Limb (tissue), 2 donors: Measurements from ENCODE around the gene OIT3.

Experiments used
- DNase-seq, 2 donors: peaks; one replicate each; pipeline ENCODE4 v3.0.0-alpha.2; 2016; ENCODE audit errors: extremely low spot score in 2 of 2

Gene OIT3

DNA sequence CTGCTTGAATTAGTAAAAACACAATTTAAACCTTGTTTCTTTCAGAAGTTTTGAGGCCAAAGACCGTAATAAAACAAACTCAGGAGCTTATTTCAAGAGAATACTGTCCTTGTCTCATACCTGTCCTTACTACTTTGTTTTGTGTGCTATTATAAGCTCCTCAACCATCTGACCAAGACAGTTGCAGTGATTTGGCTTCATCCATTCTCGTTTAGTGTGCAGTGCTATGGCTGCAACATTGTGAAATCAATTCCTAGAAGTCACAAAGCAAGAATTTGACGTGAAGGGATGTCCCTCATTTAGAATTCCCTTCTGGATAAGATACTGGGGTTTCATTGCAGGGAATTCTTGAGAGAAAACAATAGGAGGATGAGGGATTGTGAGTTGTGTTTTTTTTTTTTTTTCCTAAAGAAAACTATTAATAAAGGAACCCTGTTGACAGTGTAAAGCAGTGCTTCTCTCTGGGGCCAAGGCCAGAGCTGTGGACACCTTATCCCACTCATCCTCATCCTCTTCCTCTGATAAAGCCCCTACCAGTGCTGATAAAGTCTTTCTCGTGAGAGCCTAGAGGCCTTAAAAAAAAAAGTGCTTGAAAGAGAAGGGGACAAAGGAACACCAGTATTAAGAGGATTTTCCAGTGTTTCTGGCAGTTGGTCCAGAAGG lies at the start of gene OIT3:
Gene OIT3, plus strand, starts transcription at position 604 of the 663 bp plus-strand sequence. CDS start 60 bp downstream, outside the sequence.
- DNase-seq, result no peak

DNA sequence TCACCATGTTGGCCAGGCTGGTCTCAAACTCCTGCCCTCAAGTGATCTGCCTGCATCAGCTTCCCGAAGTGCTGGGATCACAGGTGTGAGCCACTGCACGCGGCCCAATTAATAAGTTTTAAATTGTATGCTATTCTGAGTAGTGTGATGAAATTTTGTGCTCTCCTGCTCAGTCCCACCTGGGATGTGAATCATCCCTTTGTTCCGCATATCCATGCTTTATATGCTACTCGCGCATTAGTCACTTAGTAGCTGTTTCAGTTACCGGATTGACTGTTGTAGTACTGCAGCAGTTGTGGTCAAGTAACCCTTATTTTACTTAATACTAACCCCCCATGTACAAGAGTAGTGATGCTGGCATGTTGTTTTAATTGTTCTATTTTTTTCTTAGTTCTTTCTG lies 47.3 kb upstream of the OIT3 start:
- no peak for DNase-seq

DNA sequence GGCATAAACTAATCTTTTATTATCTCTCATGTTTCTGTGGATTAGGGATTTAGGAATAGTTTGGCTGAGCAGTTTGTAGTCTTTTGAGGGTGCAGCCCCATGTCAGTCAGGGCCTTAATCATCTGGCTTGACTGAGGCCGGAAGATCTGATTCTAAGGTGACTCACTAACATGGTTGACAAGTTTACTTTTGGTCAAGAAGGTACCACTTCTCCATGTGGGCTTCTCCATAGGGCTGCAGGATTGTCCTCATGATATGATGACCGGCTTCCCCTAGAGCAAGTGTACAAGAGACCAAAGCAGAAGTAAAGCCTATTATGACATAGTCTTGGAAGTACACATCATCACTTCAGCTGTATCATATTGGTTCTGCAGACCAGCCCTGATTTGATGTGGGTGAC lies 45.9 kb upstream of the OIT3 start:
- no peak for DNase-seq

GRCh38 chr10:72850861-72851260 lies 42.7 kb upstream of the OIT3 start:
- no peak for DNase-seq

DNA sequence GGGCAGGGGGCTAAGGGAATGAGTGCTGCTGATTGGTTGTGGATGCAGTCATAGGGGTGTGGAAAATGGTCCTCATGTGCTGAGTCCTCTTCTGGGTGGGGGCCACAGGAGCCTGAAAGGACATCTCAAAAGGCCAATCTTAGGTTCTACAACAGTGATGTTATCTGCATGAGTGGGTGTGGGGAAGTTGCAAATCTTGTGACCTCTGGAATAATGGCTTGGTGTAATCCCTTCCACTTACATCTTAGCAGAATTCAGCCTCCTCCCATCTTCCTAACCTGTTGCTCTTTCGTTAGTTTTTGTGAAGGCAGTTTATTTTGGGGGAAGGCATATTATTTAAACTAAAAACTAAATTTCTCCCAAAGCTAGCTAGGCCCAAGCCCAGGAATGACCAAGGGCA lies 42.0 kb upstream of the OIT3 start:
- no peak for DNase-seq

DNA sequence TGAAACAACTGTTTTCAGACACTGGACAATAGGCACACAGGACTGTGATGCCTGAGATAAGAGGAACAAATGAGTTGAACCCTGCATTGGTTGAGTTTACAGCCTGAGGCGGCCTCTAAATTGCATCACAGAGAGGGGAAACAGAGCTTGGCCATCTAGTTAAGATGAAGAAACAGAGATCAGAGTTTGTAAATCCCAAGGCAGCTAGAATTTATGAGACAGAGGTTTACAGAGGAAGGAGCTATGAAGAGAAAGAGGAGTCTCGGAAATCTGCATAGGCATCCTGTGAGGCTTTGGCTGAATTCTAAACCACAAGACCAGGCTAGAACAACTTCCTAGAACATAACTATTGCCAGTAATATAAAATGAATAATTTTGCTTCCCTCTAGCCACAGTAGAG lies 41.0 kb upstream of the OIT3 start:
- no peak for DNase-seq

DNA sequence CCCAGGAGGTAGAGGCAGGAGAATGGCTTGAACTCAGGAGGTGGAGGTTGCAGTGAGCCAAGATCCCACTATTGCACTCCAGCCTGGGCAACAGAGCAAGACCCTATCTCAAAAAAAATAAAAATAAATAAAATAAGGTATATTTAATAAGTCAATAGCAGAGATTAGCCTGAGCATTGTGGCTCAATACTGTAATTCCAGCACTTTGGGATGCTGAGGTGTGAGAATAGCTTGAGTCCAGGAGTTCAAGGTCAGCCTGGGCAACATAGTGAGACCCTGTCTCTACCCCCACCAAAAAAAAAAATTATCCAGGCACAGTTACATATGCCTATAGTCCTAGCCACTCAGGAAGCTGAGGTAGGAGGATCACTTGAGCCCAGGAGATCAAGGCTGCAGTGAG lies 38.4 kb upstream of the OIT3 start:
- no peak for DNase-seq

DNA sequence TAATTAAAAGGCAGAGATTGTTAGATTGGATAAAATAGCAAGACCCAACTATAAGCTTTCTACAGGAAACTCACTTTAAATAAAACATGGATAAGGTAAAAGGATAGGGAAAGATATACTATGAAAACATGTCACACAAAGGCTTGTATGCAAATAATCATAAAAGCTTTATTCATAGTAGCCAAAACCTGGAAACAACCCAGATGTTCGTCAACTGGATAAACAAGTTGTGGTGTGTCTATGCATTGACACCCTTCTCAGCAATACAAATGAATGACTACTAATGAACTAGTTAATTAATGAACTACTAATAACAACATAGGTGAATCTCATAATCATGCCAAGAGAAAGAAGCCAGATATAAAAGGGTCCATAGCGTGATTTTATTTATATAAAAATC lies 37.7 kb upstream of the OIT3 start:
- DNase-seq, result no peak

GRCh38 chr10:72858067-72858466 lies 35.5 kb upstream of the OIT3 start:
- no peak for DNase-seq

GRCh38 chr10:72862957-72863356 lies 30.6 kb upstream of the OIT3 start:
- DNase-seq, result no peak

- DNase-seq, result peak in 1 of 2 donors; percentile 19
Measured at GRCh38 chr10:72875250-72876055, 18.1 kb upstream of the OIT3 start.

DNA sequence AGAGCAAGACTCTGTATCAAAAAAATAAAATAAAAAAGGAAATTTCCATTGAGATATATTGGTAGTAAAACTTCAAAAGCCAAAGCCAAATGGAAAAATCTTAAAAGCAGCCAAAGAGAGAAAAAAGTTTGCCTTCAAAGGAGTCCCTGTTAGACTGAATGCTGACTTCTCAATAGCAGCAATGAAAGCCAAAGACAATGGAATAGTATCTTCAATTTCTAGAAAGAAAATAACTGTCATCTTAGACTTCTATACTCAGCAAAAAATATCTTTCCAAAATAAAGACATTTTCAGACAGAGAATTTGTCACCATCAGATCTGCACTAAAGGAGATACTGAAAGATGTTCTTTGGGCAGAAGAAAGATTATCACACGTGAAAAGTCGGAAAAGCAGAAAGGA lies 14.3 kb upstream of the OIT3 start:
- DNase-seq, result no peak

GRCh38 chr10:72881291-72881690 lies 12.2 kb upstream of the OIT3 start:
- no peak for DNase-seq

DNA sequence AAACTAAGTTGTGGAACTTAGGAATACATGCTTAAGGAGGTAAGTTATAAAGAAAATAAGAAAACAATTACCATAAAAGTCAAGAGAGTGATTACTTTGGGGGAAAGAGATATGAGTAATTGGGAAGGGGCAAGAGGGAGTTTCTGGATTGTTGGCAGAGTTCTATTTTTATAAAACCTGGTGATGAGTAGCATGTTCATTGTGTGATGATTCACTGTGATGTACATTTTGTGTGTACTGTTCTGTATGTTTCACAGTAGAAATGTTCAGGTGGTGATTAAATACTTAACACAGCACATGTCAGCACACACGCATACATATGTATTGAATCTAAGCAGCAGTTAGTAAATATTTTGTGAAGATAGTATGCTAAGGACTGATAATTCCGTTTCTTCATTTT lies 9.7 kb upstream of the OIT3 start:
- no peak for DNase-seq

DNA sequence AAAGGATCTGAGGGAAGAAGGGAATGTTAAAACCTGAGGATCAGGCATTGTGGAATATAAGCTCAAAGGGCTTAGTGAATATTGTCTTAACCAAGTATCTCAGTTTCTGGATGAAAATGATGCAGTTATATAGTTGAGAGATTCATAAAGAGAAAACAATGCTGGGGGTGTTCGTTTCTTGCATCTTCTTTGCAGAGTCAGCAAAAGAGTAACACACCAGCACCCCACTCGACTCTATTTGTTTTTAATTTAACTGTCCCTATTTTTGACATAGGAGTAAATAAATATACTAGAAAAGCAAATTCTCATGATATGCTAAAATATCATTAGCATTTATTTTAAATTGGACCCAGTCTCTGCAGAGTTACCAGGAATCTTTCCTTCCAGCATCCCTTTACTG lies 7.6 kb upstream of the OIT3 start:
- DNase-seq, result no peak

- DNase-seq, result no peak
Measured at GRCh38 chr10:72886621-72887020, 6.9 kb upstream of the OIT3 start.

DNA sequence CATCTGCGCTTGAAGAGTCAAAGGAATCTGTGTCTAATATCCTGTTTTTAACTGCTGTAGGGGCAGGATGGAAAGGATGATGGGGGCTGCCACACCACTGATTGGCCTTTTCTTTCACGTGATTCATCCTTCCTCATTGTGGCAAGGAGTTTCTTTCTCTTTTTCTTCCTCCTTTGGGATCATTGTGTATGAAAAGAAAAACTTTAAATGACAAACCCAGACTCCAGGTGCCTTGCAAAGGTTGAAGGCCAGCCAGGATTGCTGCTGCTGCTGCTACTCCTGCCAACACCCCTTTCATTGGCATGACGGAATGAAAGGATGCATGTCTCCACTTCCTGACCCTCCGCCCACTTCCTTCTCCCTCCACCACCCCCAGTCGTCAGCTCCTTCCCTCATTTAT lies 6.5 kb upstream of the OIT3 start:
- DNase-seq, result peak in 1 of 2 donors; percentile 16

- DNase-seq, result no peak
Measured at GRCh38 chr10:72888151-72888638, 5.3 kb upstream of the OIT3 start.

- DNase-seq, result peak in 1 of 2 donors; percentile 19
Measured at GRCh38 chr10:72889391-72889831, 4.1 kb upstream of the OIT3 start.

GRCh38 chr10:72890086-72890485 lies 3.5 kb upstream of the OIT3 start:
- no peak for DNase-seq

DNA sequence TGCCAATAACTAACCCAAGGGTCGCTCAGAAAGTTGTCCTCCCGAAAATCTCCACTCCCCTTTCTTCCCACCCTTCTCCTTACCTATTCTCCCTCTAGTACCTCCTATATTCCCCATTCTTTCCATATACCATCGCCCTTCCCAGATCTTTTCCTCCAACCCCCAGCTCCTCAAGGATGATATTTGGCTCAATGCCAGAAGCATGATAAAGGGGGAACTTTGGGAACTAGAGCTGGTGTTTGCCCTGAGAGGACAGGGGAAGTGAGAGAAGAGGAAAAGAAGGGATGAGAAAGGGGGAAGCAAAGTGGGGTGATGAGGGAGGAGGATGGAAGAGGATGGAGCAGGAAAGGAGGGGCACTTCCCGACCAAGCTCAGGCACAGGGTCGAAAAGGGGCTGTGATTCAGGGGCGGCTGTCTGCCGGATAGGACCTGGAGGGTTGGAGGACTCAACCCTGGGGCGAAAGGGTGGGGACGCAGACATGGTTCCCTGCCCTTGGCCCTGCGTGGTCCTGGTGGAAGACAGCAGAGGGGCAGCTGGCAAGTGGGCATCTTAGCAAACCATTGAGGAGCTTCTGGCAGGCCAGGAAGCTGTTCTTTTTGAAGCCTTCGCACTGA lies 1.8 kb downstream of the OIT3 start:
- no peak for DNase-seq

GRCh38 chr10:72898616-72899015 lies 5.1 kb downstream of the OIT3 start:
- DNase-seq, result no peak
